Activated T-cell treated with anti-CD3 and anti-CD28 coated beads for 4 hours (primary cell): ENCODE results near the gene ABCE1.
A peak's percentile ranks its signal among the peaks of the same experiment; 100 is the strongest.

ENCODE experiments used
- DNase-seq: peaks from one replicate; pipeline ENCODE4 v3.0.0-alpha.2; 2020

The ABCE1 gene

GRCh38 chr4:145097821-145098674 is at the start of gene ABCE1, which contains the start of gene ANAPC10:
ABCE1 (plus strand) TSS chr4:145098311; CDS start chr4:145104413, 6,102 bp downstream.
ANAPC10 (minus strand) TSS chr4:145098196; CDS start chr4:145096099, 2,097 bp downstream.
- peak; percentile 94 for DNase-seq

- DNase-seq, result no peak
Observed at GRCh38 chr4:145048817-145049216, 49.3 kb upstream of the ABCE1 start.

GRCh38 chr4:145049241-145049640 is 48.9 kb upstream of the ABCE1 start:
- no peak for DNase-seq

GRCh38 chr4:145055533-145056257 is 42.4 kb upstream of the ABCE1 start:
- no peak for DNase-seq

GRCh38 chr4:145056325-145057130 is 41.6 kb upstream of the ABCE1 start:
- no peak for DNase-seq

GRCh38 chr4:145058256-145058655 is 39.9 kb upstream of the ABCE1 start:
- no peak for DNase-seq

GRCh38 chr4:145061318-145061920 is 36.7 kb upstream of the ABCE1 start:
- DNase-seq, result no peak

GRCh38 chr4:145066063-145066501 is 32.0 kb upstream of the ABCE1 start:
- DNase-seq, result no peak

GRCh38 chr4:145069361-145069760 is 28.8 kb upstream of the ABCE1 start:
- no peak for DNase-seq

GRCh38 chr4:145071560-145071959 is 26.6 kb upstream of the ABCE1 start:
- DNase-seq, result no peak

GRCh38 chr4:145075742-145076468 is 22.2 kb upstream of the ABCE1 start:
- DNase-seq, result no peak

GRCh38 chr4:145076469-145076855 is 21.6 kb upstream of the ABCE1 start:
- DNase-seq, result no peak

- no peak for DNase-seq
Observed at GRCh38 chr4:145081756-145082155, 16.4 kb upstream of the ABCE1 start.

- DNase-seq, result no peak
Observed at GRCh38 chr4:145083891-145084605, 14.1 kb upstream of the ABCE1 start.

- DNase-seq, result no peak
Observed at GRCh38 chr4:145090380-145090779, 7.7 kb upstream of the ABCE1 start.

- no peak for DNase-seq
Observed at GRCh38 chr4:145093638-145094037, 4.5 kb upstream of the ABCE1 start.

GRCh38 chr4:145097331-145097820 is 735 bp upstream of the ABCE1 start:
- DNase-seq, result no peak

- DNase-seq, result peak; percentile 29
Observed at GRCh38 chr4:145098675-145099037, 545 bp downstream of the ABCE1 start.

- no peak for DNase-seq
Observed at GRCh38 chr4:145099653-145100052, 1.5 kb downstream of the ABCE1 start.

- DNase-seq, result no peak
Observed at GRCh38 chr4:145101091-145101490, 3.0 kb downstream of the ABCE1 start.

- no peak for DNase-seq
Observed at GRCh38 chr4:145102619-145103018, 4.5 kb downstream of the ABCE1 start.
